Measurements from ENCODE around the gene STXBP6.

The STXBP6 gene

GRCh38 chr14:25046301-25046943 lies 3.5 kb downstream of the STXBP6 start:
- peaks cover 29% of the 10 kb centered on the region for H3K27me3 ChIP-seq (ENCODE audit: insufficient read depth, poor library complexity, severe bottlenecking)
- H3K4me3 ChIP-seq (replicated peaks; ENCODE audit: insufficient read depth, low read length), result no peak overlapping the region
- no peak for DNase-seq (ENCODE audit: low read depth in 1 of 2, low spot score in 1 of 2)
- no peak overlapping the region for H3K27ac ChIP-seq (replicated peaks)
- TF ChIP-seq SPI1 (IDR thresholded peaks at IDR 0.05; ENCODE audit: borderline replicate concordance, low read depth) (no peak), POLR2AphosphoS5 (IDR thresholded peaks at IDR 0.05; ENCODE audit: low read depth) (no peak), REST (IDR thresholded peaks at IDR 0.05; ENCODE audit: insufficient replicate concordance, low read depth) (no peak)

GRCh38 chr14:25044106-25044698 lies 5.7 kb downstream of the STXBP6 start:
- Histone ChIP-seq H3K27me3 (ENCODE audit: insufficient read depth, poor library complexity, severe bottlenecking) (peaks cover 10% of the 10 kb centered on the region), H3K4me3 (replicated peaks; ENCODE audit: insufficient read depth, low read length) (no peak overlapping the region), H3K27ac (replicated peaks) (no peak overlapping the region)
- DNase-seq (ENCODE audit: low read depth in 1 of 2, low spot score in 1 of 2), result no peak
- TF ChIP-seq SPI1 (IDR thresholded peaks at IDR 0.05; ENCODE audit: borderline replicate concordance, low read depth) (no peak), REST (IDR thresholded peaks at IDR 0.05; ENCODE audit: insufficient replicate concordance, low read depth) (no peak), GABPA (IDR thresholded peaks at IDR 0.05; ENCODE audit: low read depth) (no peak)

- no peak for DNase-seq (ENCODE audit: low read depth in 1 of 2, low spot score in 1 of 2)
- Histone ChIP-seq H3K27ac (replicated peaks) (no peak overlapping the region), H3K27me3 (ENCODE audit: insufficient read depth, poor library complexity, severe bottlenecking) (no peaks in the 10 kb centered on the region)
Observed at GRCh38 chr14:25042362-25043299, 7.3 kb downstream of the STXBP6 start.

More at GRCh38 chr14:25042362-25043299, 7.3 kb downstream of the STXBP6 start:
- no peak for TF ChIP-seq REST (IDR thresholded peaks at IDR 0.05; ENCODE audit: insufficient replicate concordance, low read depth)
- no peak for TF ChIP-seq POLR2AphosphoS5 (IDR thresholded peaks at IDR 0.05; ENCODE audit: low read depth)
- TF ChIP-seq SPI1 (IDR thresholded peaks at IDR 0.05; ENCODE audit: borderline replicate concordance, low read depth), result no peak
- no peak for TF ChIP-seq CTCF (IDR thresholded peaks at IDR 0.05; ENCODE audit: insufficient read depth, low read length)
- TF ChIP-seq GABPA (IDR thresholded peaks at IDR 0.05; ENCODE audit: low read depth), result no peak
- no peak overlapping the region for H3K4me3 ChIP-seq (replicated peaks; ENCODE audit: insufficient read depth, low read length)
